Measurements from ENCODE around the gene AFG3L2.

Gene AFG3L2

GRCh38 chr18:12398625-12399024 lies 21.6 kb upstream of the AFG3L2 start:
- TF ChIP-seq, protein P1, sequence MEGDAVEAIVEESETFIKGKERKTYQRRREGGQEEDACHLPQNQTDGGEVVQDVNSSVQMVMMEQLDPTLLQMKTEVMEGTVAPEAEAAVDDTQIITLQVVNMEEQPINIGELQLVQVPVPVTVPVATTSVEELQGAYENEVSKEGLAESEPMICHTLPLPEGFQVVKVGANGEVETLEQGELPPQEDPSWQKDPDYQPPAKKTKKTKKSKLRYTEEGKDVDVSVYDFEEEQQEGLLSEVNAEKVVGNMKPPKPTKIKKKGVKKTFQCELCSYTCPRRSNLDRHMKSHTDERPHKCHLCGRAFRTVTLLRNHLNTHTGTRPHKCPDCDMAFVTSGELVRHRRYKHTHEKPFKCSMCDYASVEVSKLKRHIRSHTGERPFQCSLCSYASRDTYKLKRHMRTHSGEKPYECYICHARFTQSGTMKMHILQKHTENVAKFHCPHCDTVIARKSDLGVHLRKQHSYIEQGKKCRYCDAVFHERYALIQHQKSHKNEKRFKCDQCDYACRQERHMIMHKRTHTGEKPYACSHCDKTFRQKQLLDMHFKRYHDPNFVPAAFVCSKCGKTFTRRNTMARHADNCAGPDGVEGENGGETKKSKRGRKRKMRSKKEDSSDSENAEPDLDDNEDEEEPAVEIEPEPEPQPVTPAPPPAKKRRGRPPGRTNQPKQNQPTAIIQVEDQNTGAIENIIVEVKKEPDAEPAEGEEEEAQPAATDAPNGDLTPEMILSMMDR (IDR thresholded peaks at IDR 0.05; ENCODE audit: low read depth, low read length, missing control alignments) = no peak
- no peak overlapping the region for H3K4me3 ChIP-seq (ENCODE audit: low read depth, low read length)
- DNase-seq (ENCODE audit: low read depth) = no peak
- in situ Hi-C loops (cut with HindIII; ENCODE audit: low sequenced_read_pairs) = no loop called here

GRCh38 chr18:12397793-12398192 lies 20.8 kb upstream of the AFG3L2 start:
- DNase-seq (ENCODE audit: low read depth) = no peak
- TF ChIP-seq, protein P1 (IDR thresholded peaks at IDR 0.05; ENCODE audit: low read depth, low read length, missing control alignments) = no peak
- no peak overlapping the region for H3K4me3 ChIP-seq (ENCODE audit: low read depth, low read length)
- in situ Hi-C loops (cut with HindIII; ENCODE audit: low sequenced_read_pairs) = no loop called here

DNA sequence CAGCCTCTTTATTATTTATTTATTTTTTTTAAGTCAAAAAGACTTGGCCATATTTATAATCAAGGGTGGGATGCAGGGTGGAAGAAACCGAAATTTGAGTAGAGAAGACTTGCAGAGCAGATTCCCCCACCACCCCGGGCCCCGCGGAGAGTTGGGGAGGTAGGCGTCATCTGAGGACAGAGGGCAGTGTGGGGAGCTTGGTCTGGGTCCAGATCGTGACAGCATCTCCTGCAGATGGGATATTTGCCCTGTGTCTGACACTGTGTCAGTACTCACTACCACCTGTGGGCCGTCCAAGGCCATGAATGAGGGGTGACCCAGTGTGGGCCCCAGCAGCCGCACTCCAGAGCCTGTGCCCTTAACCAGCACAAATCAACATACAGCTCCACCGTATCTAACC lies 20.2 kb upstream of the AFG3L2 start:
- in situ Hi-C loops (cut with HindIII; ENCODE audit: low sequenced_read_pairs) = no loop called here
- TF ChIP-seq, protein P1 (IDR thresholded peaks at IDR 0.05; ENCODE audit: low read depth, low read length, missing control alignments) = no peak
- H3K4me3 ChIP-seq (ENCODE audit: low read depth, low read length) = no peak overlapping the region

DNA sequence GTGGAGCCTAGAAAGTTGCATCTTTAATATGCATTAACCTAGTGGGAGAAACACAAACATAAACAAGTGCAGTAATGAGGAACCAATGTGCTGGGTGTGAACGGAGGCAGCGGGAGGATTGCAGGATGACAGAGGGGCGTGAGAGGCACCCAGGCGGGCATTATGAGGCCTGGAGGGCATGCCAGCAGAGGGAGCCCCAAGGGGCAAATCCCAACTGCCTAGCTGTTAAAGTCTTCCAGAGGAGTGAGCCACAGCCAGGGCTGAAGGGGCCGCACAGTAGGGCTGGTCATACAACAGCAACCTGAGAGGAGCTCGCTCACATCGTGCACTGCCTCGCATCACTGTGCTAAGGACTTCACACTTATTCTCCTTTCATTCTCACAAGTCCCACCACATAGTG lies 17.4 kb upstream of the AFG3L2 start:
- H3K4me3 ChIP-seq (ENCODE audit: low read depth, low read length) = no peak overlapping the region
- DNase-seq (ENCODE audit: low read depth) = no peak
- in situ Hi-C loops (cut with HindIII; ENCODE audit: low sequenced_read_pairs) = no loop called here
- TF ChIP-seq, protein P1 (IDR thresholded peaks at IDR 0.05; ENCODE audit: low read depth, low read length, missing control alignments) = peak; percentile 49

More for the DNA sequence above, 20.2 kb upstream of the AFG3L2 start:
- no peak for DNase-seq (ENCODE audit: low read depth)

- no peak for DNase-seq (ENCODE audit: low read depth)
- TF ChIP-seq, protein P1 (IDR thresholded peaks at IDR 0.05; ENCODE audit: low read depth, low read length, missing control alignments) = no peak
- H3K4me3 ChIP-seq (ENCODE audit: low read depth, low read length) = no peak overlapping the region
- in situ Hi-C loops (cut with HindIII; ENCODE audit: low sequenced_read_pairs) = no loop called here
These were observed 17.0 kb upstream of the AFG3L2 start for GRCh38 chr18:12393998-12394397.

DNA sequence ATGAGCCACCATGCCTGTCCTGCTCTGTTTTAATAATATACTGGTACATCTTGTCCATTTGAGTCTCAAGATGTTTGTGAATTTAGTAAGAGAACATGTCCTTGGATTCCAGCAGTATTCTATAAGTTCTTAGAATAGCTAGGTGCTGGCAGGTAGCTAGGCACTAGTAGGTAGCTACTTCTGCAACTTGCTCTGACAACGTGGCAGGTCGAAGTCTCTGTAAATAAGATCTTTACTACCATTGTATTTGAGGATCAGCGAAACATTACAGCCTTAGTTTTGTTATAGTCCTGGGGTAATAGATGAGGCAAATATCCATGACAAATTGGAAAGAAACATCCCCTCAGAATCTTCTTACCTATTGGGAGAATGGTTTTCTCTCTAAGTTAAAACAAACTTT lies 16.5 kb upstream of the AFG3L2 start:
- no peak for DNase-seq (ENCODE audit: low read depth)
- in situ Hi-C loops (cut with HindIII; ENCODE audit: low sequenced_read_pairs) = no loop called here
- TF ChIP-seq, protein P1 (IDR thresholded peaks at IDR 0.05; ENCODE audit: low read depth, low read length, missing control alignments) = no peak

More for the DNA sequence above, 16.5 kb upstream of the AFG3L2 start:
- no peak overlapping the region for H3K4me3 ChIP-seq (ENCODE audit: low read depth, low read length)
